GM12878 (cell line): ENCODE results near the gene NFATC2. TPM values are rescaled to one million over a fixed set of nuclear protein-coding genes. Genes with fewer than 3 reads are reported as not detected.

ENCODE experiments used
- ATAC-seq: fragments of 200-7000 bp; cut with Tn5 transposase; 3 replicates; pipeline ENCODE4 v1.9.1; 2020; ENCODE audit warnings: mild to moderate bottlenecking, moderate library complexity
- BruUV-seq: library from RNA; stranded (reverse); fragments of 400-500 nt; replicated peaks from 2 replicates; lab custom pipeline; 2021; lab: Mats Ljungman, UMichigan
- CTCF ChIA-PET: fragments of 300-600 bp; sonication (Branson Sonifier 250); formaldehyde crosslinking; extraction: SDS; loops from one replicate; lab custom pipeline; 2021; ENCODE audit warnings: inconsistent platforms; lab: Yijun Ruan, JAX
- POLR2A ChIA-PET: fragments of 350-600 bp; formaldehyde crosslinking; extraction: SDS; loops from one replicate; lab custom pipeline; 2021; ENCODE audit warnings: inconsistent platforms; lab: Charles Lee
- RAD21 ChIA-PET: fragments of 300-600 bp; sonication (Branson Sonifier 250); formaldehyde crosslinking; loops from one replicate; lab custom pipeline; 2023; ENCODE audit warnings: antibody characterized with exemption; ENCODE audit not compliant: unreplicated experiment; lab: Charles Lee
- SMC1A ChIA-PET: fragments of 300-600 bp; sonication (Branson Sonifier 250); formaldehyde crosslinking; loops from one replicate; lab custom pipeline; 2023; ENCODE audit not compliant: unreplicated experiment, uncharacterized antibody; lab: Charles Lee
- DNase-seq: peaks from one replicate; pipeline ENCODE4 v3.0.0-alpha.2; 2011; ENCODE audit warnings: low read depth, low spot score
- FAIRE-seq: peaks from 3 replicates; lab custom pipeline; 2011; peaks lifted over from hg19 to GRCh38; lab: Jason Lieb, UNC
- H2AFZ ChIP-seq: 2 replicates; pipeline ENCODE4 v1.6.0; 2011; ENCODE audit warnings: low read depth, low read length, control low read depth; ENCODE audit not compliant: control insufficient read depth
- H3K27ac ChIP-seq: 2 replicates; pipeline ENCODE4 v1.5.1; 2011; ENCODE audit warnings: control low read depth; ENCODE audit not compliant: control insufficient read depth, insufficient read depth
- H3K27me3 ChIP-seq, 2 experiments: replicated peaks in 1 of 2; 2 replicates each; pipeline versions ENCODE4 v1.6.0 to v1.6.1; 2011; ENCODE audit warnings: low read length in 1 of 2; ENCODE audit not compliant: control insufficient read depth in 2 of 2, insufficient read depth in 2 of 2
- H3K36me3 ChIP-seq, 2 experiments: 2 replicates each; pipeline ENCODE4 v1.5.1; 2011; ENCODE audit warnings: low read length in 1 of 2; ENCODE audit not compliant: control insufficient read depth in 2 of 2, insufficient read depth in 2 of 2
- H3K4me1 ChIP-seq: 2 replicates; pipeline ENCODE4 v1.6.1; 2011; ENCODE audit warnings: mild to moderate bottlenecking, low read length, moderate library complexity, mixed read lengths; ENCODE audit not compliant: control insufficient read depth, insufficient read depth
- H3K4me2 ChIP-seq: 2 replicates; pipeline ENCODE4 v1.6.0; 2011; ENCODE audit warnings: control low read depth; ENCODE audit not compliant: control insufficient read depth, insufficient read depth
- H3K4me3 ChIP-seq: fragments of 200-600 bp; sonication (generic); 2 replicates; pipeline ENCODE4 v1.5.1; 2016
- H3K79me2 ChIP-seq: 2 replicates; pipeline ENCODE4 v1.6.0; 2011; ENCODE audit warnings: low read length; ENCODE audit not compliant: control insufficient read depth, insufficient read depth
- H3K9ac ChIP-seq: 2 replicates; pipeline ENCODE4 v1.8.0; 2011; ENCODE audit warnings: low read length, control low read depth, mixed read lengths; ENCODE audit not compliant: control insufficient read depth, insufficient read depth
- H3K9me3 ChIP-seq: replicated peaks from 3 replicates; pipeline ENCODE4 v1.5.1; 2011; ENCODE audit warnings: mild to moderate bottlenecking, low read length; ENCODE audit not compliant: control insufficient read depth, insufficient read depth
- H4K20me1 ChIP-seq: 2 replicates; pipeline ENCODE4 v1.6.0; 2011; ENCODE audit not compliant: control insufficient read depth, insufficient read depth
- EGR1 ChIP-seq, 2 experiments: IDR thresholded peaks; 1 replicate in 1 of 2; 2 replicates in 1 of 2; pipeline ENCODE4 v1.6.1; 2011 to 2012; ENCODE audit warnings: low read depth in 2 of 2, low read length in 2 of 2, borderline replicate concordance in 1 of 2, mild to moderate bottlenecking in 1 of 2, moderate library complexity in 1 of 2
- ELK1 ChIP-seq: IDR thresholded peaks from 2 replicates; pipeline ENCODE4 v1.6.1; 2012; ENCODE audit warnings: low read depth, low read length, improper control_type of control experiment
- IKZF2 ChIP-seq, 2 experiments: fragments of 450-650 bp; IDR thresholded peaks; 2 replicates each; pipeline ENCODE4 v1.6.1; 2017; ENCODE audit warnings: mild to moderate bottlenecking in 2 of 2, moderate library complexity in 2 of 2
- NBN ChIP-seq: fragments of 450-650 bp; IDR thresholded peaks from 2 replicates; pipeline ENCODE4 v1.6.1; 2016
- REST ChIP-seq: IDR thresholded peaks from 2 replicates; pipeline ENCODE4 v1.6.1; 2012; ENCODE audit warnings: mild to moderate bottlenecking, low read depth, low read length
- RFX5 ChIP-seq: IDR thresholded peaks from 2 replicates; pipeline ENCODE4 v1.6.1; 2011; ENCODE audit warnings: low read depth, low read length, improper control_type of control experiment
- STAT1 ChIP-seq: fragments of 450-650 bp; conservative IDR thresholded peaks from 2 replicates; pipeline ENCODE4 v1.6.1; 2014; ENCODE audit warnings: antibody characterized with exemption, mild to moderate bottlenecking
- SUPT20H ChIP-seq: IDR thresholded peaks from 2 replicates; pipeline ENCODE4 v1.6.1; 2011; ENCODE audit warnings: low read depth, mild to moderate bottlenecking, low read length, moderate library complexity, borderline replicate concordance; ENCODE audit not compliant: control insufficient read depth
- SUZ12 ChIP-seq: fragments of 200-600 bp; sonication (generic); IDR thresholded peaks from one replicate; pipeline ENCODE4 v1.6.1; 2018; ENCODE audit warnings: antibody characterized with exemption, mild to moderate bottlenecking; ENCODE audit not compliant: unreplicated experiment
- YBX1 ChIP-seq: fragments of 450-650 bp; IDR thresholded peaks from 2 replicates; pipeline ENCODE4 v1.6.1; 2016; ENCODE audit warnings: antibody characterized with exemption
- ZBTB11 ChIP-seq: fragments of 450-650 bp; formaldehyde crosslinking; IDR thresholded peaks from 2 replicates; pipeline ENCODE4 v1.5.0; 2022; ENCODE audit warnings: mild to moderate bottlenecking, missing genetic modification characterization
- in situ Hi-C: fragments of 300-500 bp; cut with MboI; formaldehyde crosslinking; loops from 9 replicates; pipeline ENCODE4 v1.14.3; 2018; ENCODE audit warnings: mixed read lengths
- intact Hi-C: fragments of 100-400 bp; cut with micrococcal nuclease; formaldehyde crosslinking; loops from one replicate; pipeline ENCODE4 v1.14.2; 2022; ENCODE audit not compliant: unreplicated experiment
- polyA plus RNA-seq, 11 experiments: library from polyadenylated mRNA; depleted of rRNA in 4 of 11; unstranded in 6 of 11; stranded (reverse) in 5 of 11; fragments of >200 nt; fragmentation: Nextera tagmentation in 4 of 11; fragmentation: Illumina TruSeq in 1 of 11; extraction: Ambion mirVana in 4 of 11; extraction: Trizol in 1 of 11; gene quantifications; 1 replicate in 1 of 11; 2 replicates in 10 of 11; pipeline versions ENCODE4 v1.2.1 to v1.2.3, GENCODE V29; 2011 to 2016; ENCODE audit warnings: inconsistent platforms in 2 of 11, missing spikeins in 2 of 11, low read depth in 1 of 11
- total RNA-seq, 4 experiments: library from RNA; depleted of rRNA in 3 of 4; stranded (reverse); fragments of >200 nt in 3 of 4; fragmentation: Illumina TruSeq in 1 of 4; extraction: Trizol in 1 of 4; gene quantifications; 2 replicates each; pipeline versions ENCODE4 v1.2.1 to v1.2.3, GENCODE V29; 2013 to 2021

The NFATC2 gene
- total and polyA plus RNA-seq, 10 of the 15 experiments (the other 5 are each of a cell fraction or from before 2014, with no cell fraction given), result 3.3 to 20.0 (median 7.3) TPM

- in situ Hi-C loops, result no loop called here
- H3K4me2 ChIP-seq, result no peak overlapping the region
- no peaks in the 10 kb centered on the region for H3K79me2 ChIP-seq
- no peak overlapping the region for H3K4me3 ChIP-seq
- no peaks in the 10 kb centered on the region for H4K20me1 ChIP-seq
- H3K9ac ChIP-seq, result no peak overlapping the region
- intact Hi-C loops, result no loop called here
- ATAC-seq (no peak), FAIRE-seq (no peak), DNase-seq (no peak)
- no peaks in the 10 kb centered on the region for H3K36me3 ChIP-seq
- SMC1A ChIA-PET, result interaction anchor here (0.6 kb wide), 1 partner anchor 553 kb away, joined by 3 read pairs; no protein-coding TSS in a partner anchor
- no peaks in the 10 kb centered on the region for H3K4me1 ChIP-seq
- RAD21 ChIA-PET, result no interaction called here
- no peaks in the 10 kb centered on the region; the same call in 2 of the 3 replicates for H3K9me3 ChIP-seq
- BruUV-seq, result no TSS peak
- POLR2A ChIA-PET, result no interaction called here
- no peak overlapping the region for H3K27ac ChIP-seq
- CTCF ChIA-PET, result interaction anchor here (0.8 kb wide), 1 partner anchor 39 kb away, joined by 3 read pairs; the partner anchor contains the start of gene NFATC2
- TF ChIP-seq SUPT20H (no peak), RFX5 (no peak), ELK1 (no peak), REST (no peak), YBX1 (no peak), EGR1 (IDR thresholded peaks at IDR 0.05; ENCODE audit: borderline replicate concordance in 1 of 2, low read depth in 2 of 2, low read length in 2 of 2) (no peak), IKZF2 (IDR thresholded peaks at IDR 0.05) (no peak), ZBTB11 (no peak), SUZ12 (no peak), STAT1 (no peak), NBN (no peak)
- TF ChIP-seq, all 136 proteins: peak for 0
- Histone ChIP-seq H2AFZ (no peak overlapping the region), H3K27me3 (peaks cover 0 to 3% of the 10 kb centered on the region in 2 experiments; a peak in 2 of 4 replicates)
Observed at GRCh38 chr20:51581571-51581970, 39.1 kb upstream of the NFATC2 start.
